GM19239 (cell line): ENCODE data around the gene RNF128.
"Not testable (repeated sequence)": the region's sequence is repeated elsewhere in the genome, so short reads cannot be mapped to it uniquely, and the experiment has no call there.

ENCODE experiments used
- DNase-seq: peaks from one replicate; pipeline ENCODE4 v3.0.0; 2011; ENCODE audit warnings: low spot score; ENCODE audit not compliant: insufficient read length
- FAIRE-seq: peaks from 2 replicates; lab custom pipeline; 2011; peaks lifted over from hg19 to GRCh38; lab: Jason Lieb, UNC

The RNF128 gene

GRCh38 chrX:106742193-106742592, 15.7 kb downstream of the RNF128 start:
- FAIRE-seq, result no peak
- no peak for DNase-seq

DNA sequence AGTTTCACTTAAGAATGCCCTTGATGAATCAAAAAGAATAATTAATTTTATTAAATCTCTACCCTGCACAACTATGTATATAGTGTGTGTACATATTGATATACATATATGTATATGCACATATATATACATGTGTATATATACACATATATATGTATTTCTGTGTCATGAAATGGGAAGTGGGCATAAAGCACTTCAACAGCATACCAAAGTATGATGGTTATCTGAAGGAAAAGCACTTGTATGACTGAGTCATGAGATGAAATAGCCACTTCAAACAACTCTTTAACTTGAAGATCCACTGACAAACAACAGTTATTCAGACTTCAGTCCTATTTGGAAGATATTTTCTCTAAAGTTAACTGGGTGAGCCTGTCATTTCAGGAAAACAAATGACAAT, 16.3 kb downstream of the RNF128 start:
- DNase-seq (no peak), FAIRE-seq (no peak)

DNA sequence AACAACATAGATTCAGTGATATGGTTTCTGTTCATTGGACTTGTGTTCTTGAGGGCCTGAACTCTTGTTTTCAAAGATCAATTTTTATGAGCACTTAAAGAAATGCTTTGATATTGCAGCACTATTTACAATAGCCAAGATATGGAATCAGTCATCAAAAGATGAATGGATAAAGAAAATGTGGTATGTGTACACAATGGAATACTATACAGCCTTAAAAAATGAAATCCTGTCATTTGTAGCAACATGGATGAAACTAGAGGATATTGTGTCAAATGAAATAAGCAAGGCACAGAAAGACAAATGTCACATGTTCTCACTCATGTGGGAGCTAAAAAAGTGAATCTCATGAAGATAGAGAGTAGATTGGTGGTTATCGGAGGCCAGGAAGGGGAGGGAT, 21.9 kb downstream of the RNF128 start:
- FAIRE-seq, result peak; percentile 28
- no peak for DNase-seq

DNA sequence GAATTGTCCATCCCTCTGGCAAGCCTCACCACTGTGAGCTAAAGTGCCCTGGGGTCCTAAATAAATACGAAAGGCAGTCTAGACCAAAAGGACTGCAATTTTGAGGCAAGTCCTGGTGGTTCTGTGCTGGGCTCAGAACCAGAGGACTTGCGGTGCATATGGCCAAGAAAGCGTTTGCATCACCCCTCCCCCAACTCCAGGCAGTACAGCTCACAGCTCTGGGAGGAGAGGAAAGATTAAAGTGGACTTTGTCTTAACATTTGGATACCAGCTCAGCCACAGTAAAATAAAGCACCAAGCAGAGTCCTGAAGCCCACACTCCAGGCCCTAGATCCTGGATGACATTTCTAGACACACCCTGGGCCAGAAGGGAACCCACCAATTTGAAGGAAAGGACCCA, 24.9 kb downstream of the RNF128 start:
- FAIRE-seq (no peak), DNase-seq (no peak)

GRCh38 chrX:106752101-106752678, 25.7 kb downstream of the RNF128 start:
- FAIRE-seq (no peak), DNase-seq (no peak)

- not testable (repeated sequence) for DNase-seq, FAIRE-seq
Measured at GRCh38 chrX:106769288-106769687, 42.8 kb downstream of the RNF128 start.

GRCh38 chrX:106774981-106775380, 48.5 kb downstream of the RNF128 start:
- FAIRE-seq, result no peak
- no peak for DNase-seq

DNA sequence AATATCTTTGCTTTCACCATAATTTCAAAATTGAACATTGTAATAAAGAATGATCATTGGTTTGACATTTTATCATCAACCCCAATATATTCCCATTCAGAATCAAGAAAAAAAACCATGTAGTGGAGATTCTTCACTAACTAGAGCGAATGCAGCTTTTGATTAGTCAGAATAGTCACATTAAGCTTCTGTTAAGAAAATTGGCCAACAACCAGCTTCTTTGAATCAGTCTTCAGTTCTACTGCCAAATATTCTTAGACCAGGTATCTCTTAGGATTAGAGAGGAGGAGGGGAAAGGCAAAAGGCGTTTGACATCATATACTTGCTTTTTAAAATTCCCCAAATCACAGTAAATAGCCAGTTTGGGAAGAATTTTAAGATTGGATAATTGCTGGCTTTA, 53.8 kb downstream of the RNF128 start:
- DNase-seq (no peak), FAIRE-seq (no peak)

DNA sequence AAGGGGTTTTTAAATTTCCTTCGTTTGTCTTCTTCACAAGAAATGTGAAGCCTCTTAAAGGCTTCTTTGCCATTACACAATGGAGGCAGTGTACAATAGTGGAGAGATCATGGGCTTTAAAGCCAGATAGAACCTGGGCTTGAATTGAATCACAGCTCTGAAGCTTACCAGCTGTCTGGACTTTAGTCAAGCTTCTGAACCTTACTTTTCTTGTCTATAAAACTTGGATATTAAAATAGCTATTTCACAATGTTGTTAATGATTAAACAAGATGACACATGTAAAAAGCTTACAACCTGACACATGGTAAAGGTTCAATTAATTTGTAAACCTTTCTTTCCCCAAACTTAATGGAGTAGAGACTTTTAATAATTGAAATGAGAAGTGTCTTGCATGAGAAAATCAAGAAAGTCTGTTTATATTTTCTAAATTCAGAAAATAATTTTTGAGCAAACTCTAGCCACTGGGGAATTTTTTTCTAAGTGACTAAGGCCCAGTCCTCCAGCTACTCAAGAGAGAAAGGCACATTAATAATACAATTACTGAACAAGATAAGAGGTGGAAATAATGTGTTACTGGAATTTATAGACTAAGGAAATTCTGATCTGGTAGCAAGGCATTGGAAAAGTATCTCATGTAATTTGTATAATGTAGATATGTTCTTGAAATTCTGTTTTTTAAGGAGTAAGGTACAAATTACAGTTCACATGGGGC, 54.3 kb downstream of the RNF128 start:
- no peak for DNase-seq
- no peak for FAIRE-seq

DNA sequence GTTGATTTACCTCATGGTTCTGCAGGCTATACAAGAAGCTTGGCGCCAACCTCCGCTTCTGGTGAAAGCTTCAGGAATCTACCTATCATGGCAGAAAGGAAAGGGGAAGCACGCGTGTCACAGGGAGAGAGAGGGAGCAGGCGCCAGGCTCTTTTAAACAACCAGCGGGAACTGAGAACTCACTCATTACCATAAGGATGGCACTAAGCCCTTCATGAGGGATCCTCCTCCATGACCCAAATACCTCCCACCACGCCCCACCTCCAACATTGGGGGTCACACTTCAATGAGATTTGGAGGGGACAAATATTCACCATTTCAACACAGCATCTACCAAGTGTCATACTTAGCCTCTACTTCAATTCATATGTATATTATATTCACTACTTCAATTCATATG, 57.2 kb downstream of the RNF128 start:
- DNase-seq, result no peak
- peak; percentile 31 for FAIRE-seq

- FAIRE-seq (peak; percentile 89), DNase-seq (no peak)
Measured at GRCh38 chrX:106791495-106791894, 65.0 kb downstream of the RNF128 start.

- FAIRE-seq (no peak), DNase-seq (no peak)
Measured at GRCh38 chrX:106802063-106802387, 75.5 kb downstream of the RNF128 start.

- peak; percentile 67 for FAIRE-seq
- DNase-seq, result no peak
Measured at GRCh38 chrX:106802388-106803275, 76.1 kb downstream of the RNF128 start, which contains the start of gene TBC1D8B. TSS of gene TBC1D8B (plus strand) at chrX:106802673. CDS start at chrX:106802854, 181 bp downstream.

GRCh38 chrX:106811131-106811910, 84.8 kb downstream of the RNF128 start:
- DNase-seq (no peak), FAIRE-seq (no peak)

GRCh38 chrX:106812930-106813329, 86.4 kb downstream of the RNF128 start:
- not testable (repeated sequence) for DNase-seq, FAIRE-seq

DNA sequence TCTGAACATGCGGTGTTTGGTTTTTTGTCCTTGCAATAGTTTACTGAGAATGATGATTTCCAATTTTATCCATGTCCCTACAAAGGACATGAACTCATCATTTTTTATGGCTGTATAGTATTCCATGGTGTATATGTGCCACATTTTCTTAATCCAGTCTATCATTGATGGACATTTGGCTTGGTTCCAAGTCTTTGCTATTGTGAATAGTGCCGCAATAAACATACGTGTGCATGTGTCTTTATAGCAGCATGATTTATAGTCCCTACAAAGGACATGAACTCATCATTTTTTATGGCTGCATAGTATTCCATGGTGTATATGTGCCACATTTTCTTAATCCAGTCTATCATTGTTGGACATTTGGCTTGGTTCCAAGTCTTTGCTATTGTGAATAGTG, 87.6 kb downstream of the RNF128 start:
- not testable (repeated sequence) for FAIRE-seq, DNase-seq
